Right lobe of liver (tissue), 6 donors: ENCODE data around the gene ATXN2. TPM values are rescaled to one million over a fixed set of nuclear protein-coding genes. Genes with fewer than 3 reads are reported as not detected.
A peak's percentile ranks its signal among the peaks of the same experiment; 100 is the strongest.

Source experiments
- ATAC-seq, 4 donors: fragments of 200-7000 bp; cut with Tn5 transposase; one replicate each; pipeline ENCODE4 v1.9.1; 2020; ENCODE audit warnings: mild to moderate bottlenecking in 4 of 4, moderate library complexity in 4 of 4
- DNase-seq, 3 donors: peaks; one replicate each; pipeline ENCODE4 v3.0.0-alpha.2; 2020
- H3K27ac ChIP-seq, 3 donors: fragments of 200-600 bp; one replicate each; pipeline ENCODE4 v1.8.0; 2022
- H3K27me3 ChIP-seq, 2 donors: fragments of 200-600 bp; one replicate each; pipeline ENCODE4 v1.8.0; 2022
- H3K36me3 ChIP-seq, 4 donors: fragments of 200-600 bp; sonication (generic) in 1 of 4; one replicate each; pipeline versions ENCODE4 v1.5.1 to v1.8.0; 2017 to 2022; ENCODE audit warnings: control low read depth in 1 of 4
- H3K4me1 ChIP-seq, 4 donors: fragments of 200-600 bp; sonication (generic) in 1 of 4; one replicate each; pipeline versions ENCODE4 v1.5.1 to v1.8.0; 2017 to 2022; ENCODE audit warnings: control low read depth in 1 of 4
- H3K4me3 ChIP-seq, 3 donors: fragments of 200-600 bp; one replicate each; pipeline ENCODE4 v1.8.0; 2022
- H3K9me3 ChIP-seq, 4 donors: fragments of 200-600 bp; sonication (generic) in 1 of 4; one replicate each; pipeline versions ENCODE4 v1.5.1 to v1.8.0; 2017 to 2022; ENCODE audit warnings: control low read depth in 1 of 4
- POLR2A ChIP-seq: fragments of 450-650 bp; IDR thresholded peaks from one replicate; pipeline ENCODE4 v1.6.1; 2017; ENCODE audit warnings: antibody characterized with exemption, mild to moderate bottlenecking
- WGBS: methylation state at CpG from one replicate; pipeline ENCODE4 v1.1.6; 2018; ENCODE audit warnings: low coverage, low lambda C conversion rate; ENCODE audit not compliant: insufficient coverage; ENCODE audit errors: missing lambda C conversion rate; 5-methylcytosine and 5-hydroxymethylcytosine counted together
- intact Hi-C, 2 donors: fragments of 100-400 bp; cut with DNase I; formaldehyde crosslinking; loops; one replicate each; pipeline versions ENCODE4 v1.11.2 to v1.14.1; 2022
- total RNA-seq, 6 experiments: library from RNA; depleted of rRNA in 2 of 6; stranded (reverse); fragments of >200 nt in 2 of 6; fragmentation: NEBNext Ultra II Directional in 3 of 6; extraction: Animal tissue kit (Norgen Biotek cat#: 25700) in 3 of 6; gene quantifications; one replicate each; pipeline versions ENCODE4 v1.1.0 to v1.2.4, GENCODE V29; 2016 to 2023
- TF ChIP-seq, protein P1 (sequence below), 4 donors: fragments of 200-600 bp in 3 of 4; fragments of 450-650 bp in 1 of 4; IDR thresholded peaks; one replicate each; pipeline versions ENCODE4 v1.5.1 to v1.8.0; 2016 to 2022; ENCODE audit warnings: antibody characterized with exemption in 4 of 4, mild to moderate bottlenecking in 2 of 4
- donor health status: DM: no; HTN: yes; CAD: no.
- donor health status: DM: no; HTN: no; CAD: no.
- donor health status: DM: no; HTN: no; CAD: no.
- donor health status: DM: no; HTN: yes; CAD: no.
- donor health status: DM: no; HTN: yes; CAD: no.

The ATXN2 gene
- total RNA-seq, 6 experiments from 2014 or later = 19.1 to 39.5 (median 27.6) TPM

DNA sequence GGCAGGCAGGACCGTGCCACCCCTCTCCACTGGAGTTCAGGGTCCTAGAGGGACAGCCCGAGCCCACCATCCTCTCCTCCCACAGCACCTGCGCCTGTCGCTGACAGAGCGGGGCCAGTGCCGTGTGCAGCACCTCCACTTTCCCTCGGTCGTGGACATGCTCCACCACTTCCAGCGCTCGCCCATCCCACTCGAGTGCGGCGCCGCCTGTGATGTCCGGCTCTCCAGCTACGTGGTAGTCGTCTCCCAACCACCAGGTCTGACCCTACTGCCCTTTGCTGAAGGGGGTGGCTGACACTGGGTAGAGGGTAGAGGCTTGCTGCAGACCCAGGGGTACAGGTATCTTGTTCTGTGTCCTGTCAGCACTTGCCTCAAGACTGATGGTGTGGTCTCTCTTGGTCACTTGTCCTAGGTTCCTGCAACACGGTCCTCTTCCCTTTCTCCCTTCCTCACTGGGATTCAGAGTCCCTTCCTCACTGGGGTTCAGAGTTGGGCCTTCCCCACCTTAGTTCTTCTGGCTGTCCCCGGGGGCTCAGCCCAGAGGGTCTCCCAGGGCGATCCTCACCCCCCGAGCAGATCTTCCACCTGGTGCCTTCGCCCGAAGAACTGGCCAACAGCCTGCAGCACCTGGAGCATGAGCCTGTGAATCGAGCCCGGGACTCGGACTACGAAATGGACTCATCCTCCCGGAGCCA lies 151.4 kb downstream of the ATXN2 start:
- DNase-seq = peak in 1 of 3 donors; percentile 45
- intact Hi-C loops = loop anchor here (5.0 kb wide), 2 partner anchors 35 to 45 kb away; no protein-coding TSS in a partner anchor
- no peak for TF ChIP-seq POLR2A
- Histone ChIP-seq H3K4me1 (peaks cover 0 to 31% (median 15%) of the 10 kb centered on the region in 4 donors), H3K27ac (no peak overlapping the region), H3K4me3 (no peak overlapping the region), H3K9me3 (no peaks in the 10 kb centered on the region), H3K36me3 (peaks cover 0 to 67% (median 13%) of the 10 kb centered on the region in 4 donors), H3K27me3 (no peaks in the 10 kb centered on the region)
- no peak for ATAC-seq
- 88% methylated on average over 17 of the region's 28 CpGs for WGBS

DNA sequence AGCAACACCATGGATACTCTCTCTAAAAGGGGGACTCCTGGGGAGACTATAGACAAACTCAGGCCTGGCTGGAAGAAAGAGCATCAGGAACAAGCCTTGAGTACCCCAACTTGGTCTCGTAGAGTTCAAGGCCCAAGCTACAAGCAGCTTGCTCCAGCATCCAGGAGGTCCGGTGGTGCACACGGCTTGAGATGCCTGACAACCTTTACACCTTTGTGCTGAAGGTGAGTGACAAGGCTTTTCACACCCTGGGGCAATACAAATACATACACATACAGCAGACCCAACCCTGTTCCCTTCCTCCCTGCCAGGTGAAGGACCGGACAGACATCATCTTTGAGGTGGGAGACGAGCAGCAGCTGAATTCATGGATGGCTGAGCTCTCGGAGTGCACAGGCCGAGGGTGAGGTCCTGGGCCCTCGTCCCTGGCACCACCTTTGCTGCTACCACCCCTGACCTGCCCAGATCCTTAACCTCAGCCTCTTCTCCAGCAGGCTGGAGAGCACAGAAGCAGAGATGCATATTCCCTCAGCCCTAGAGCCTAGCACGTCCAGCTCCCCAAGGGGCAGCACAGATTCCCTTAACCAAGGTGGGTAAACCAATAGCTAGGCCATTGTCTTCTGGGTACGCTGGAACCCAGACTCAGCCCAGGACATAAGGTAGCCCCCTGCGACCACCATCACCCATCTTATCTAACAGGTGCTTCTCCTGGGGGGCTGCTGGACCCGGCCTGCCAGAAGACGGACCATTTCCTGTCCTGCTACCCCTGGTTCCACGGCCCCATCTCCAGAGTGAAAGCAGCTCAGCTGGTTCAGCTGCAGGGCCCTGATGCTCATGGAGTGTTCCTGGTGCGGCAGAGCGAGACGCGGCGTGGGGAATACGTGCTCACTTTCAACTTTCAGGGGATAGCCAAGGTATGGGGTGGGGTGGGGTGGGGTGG lies 152.2 kb downstream of the ATXN2 start:
- no peak overlapping the region for H3K4me3 ChIP-seq
- peaks cover 0 to 59% (median 11%) of the 10 kb centered on the region in 4 donors for H3K36me3 ChIP-seq
- DNase-seq (peak in 1 of 3 donors; percentile 42), ATAC-seq (peak in 1 of 4 donors; percentile 2)
- no peaks in the 10 kb centered on the region for H3K27me3 ChIP-seq
- 71% methylated on average over 4 of the region's 20 CpGs for WGBS
- H3K9me3 ChIP-seq = no peaks in the 10 kb centered on the region
- no peak for TF ChIP-seq POLR2A
- TF ChIP-seq, protein P1, sequence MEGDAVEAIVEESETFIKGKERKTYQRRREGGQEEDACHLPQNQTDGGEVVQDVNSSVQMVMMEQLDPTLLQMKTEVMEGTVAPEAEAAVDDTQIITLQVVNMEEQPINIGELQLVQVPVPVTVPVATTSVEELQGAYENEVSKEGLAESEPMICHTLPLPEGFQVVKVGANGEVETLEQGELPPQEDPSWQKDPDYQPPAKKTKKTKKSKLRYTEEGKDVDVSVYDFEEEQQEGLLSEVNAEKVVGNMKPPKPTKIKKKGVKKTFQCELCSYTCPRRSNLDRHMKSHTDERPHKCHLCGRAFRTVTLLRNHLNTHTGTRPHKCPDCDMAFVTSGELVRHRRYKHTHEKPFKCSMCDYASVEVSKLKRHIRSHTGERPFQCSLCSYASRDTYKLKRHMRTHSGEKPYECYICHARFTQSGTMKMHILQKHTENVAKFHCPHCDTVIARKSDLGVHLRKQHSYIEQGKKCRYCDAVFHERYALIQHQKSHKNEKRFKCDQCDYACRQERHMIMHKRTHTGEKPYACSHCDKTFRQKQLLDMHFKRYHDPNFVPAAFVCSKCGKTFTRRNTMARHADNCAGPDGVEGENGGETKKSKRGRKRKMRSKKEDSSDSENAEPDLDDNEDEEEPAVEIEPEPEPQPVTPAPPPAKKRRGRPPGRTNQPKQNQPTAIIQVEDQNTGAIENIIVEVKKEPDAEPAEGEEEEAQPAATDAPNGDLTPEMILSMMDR (IDR thresholded peaks at IDR 0.05) = no peak
- peak overlapping the region; percentile 50 to 63 (median 51) for H3K27ac ChIP-seq
- intact Hi-C loops = loop anchor here (5.0 kb wide), 2 partner anchors 35 to 45 kb away; no protein-coding TSS in a partner anchor
- peaks cover 0 to 31% (median 15%) of the 10 kb centered on the region in 4 donors for H3K4me1 ChIP-seq

DNA sequence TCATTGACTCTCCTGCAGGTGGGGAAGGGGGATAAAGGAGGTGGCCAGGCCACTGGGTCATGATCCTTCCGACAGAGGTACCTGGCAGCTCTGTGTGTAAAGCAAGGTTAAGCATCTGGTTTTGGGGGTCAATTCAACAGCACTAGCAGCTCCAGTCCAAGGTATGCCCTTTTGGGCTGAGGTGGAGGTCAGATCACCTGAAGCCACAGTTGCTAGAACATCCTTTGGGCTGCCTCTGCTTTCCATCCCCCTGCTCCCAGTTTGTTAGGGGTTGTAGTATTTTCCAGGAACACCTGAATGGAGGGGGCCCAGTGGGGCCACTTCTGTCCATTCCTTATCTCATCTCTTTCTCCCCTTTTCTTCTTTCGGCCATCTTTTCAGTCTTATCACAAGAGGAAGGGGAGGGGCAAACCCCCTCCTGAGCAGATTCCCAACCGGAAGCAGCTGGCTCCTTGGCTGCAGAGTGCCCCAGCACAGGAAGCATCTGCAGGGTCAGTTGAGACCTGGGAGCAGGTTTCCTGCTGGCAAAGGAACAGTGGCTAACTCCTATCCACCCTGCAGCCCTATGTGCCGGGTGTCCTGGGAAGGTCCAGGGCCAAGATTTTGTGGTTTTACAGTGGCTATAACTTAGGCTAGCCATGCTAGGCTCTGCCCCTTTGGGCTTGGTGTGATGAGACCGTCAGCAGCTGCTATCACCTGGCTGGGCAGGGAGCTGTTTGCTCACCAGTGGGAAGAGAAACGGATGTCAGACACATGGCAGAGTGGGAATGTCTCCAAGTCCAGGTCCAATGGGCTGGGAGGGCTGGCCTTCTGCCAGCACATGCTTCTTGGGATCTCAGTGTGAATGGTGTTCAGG lies 153.2 kb downstream of the ATXN2 start:
- Histone ChIP-seq H3K36me3 (peaks cover 0 to 50% (median 9%) of the 10 kb centered on the region in 4 donors), H3K27me3 (no peaks in the 10 kb centered on the region), H3K27ac (peak overlapping the region; percentile 50 to 63 (median 51)), H3K4me1 (peaks cover 0 to 31% (median 15%) of the 10 kb centered on the region in 4 donors), H3K4me3 (no peak overlapping the region), H3K9me3 (no peaks in the 10 kb centered on the region)
- TF ChIP-seq, protein P1 (IDR thresholded peaks at IDR 0.05) = no peak
- ATAC-seq (peak; percentile 44 to 60 (median 52)), DNase-seq (peak in 2 of 3 donors; percentile 58 to 78)
- intact Hi-C loops = loop anchor here (5.0 kb wide), 2 partner anchors 34 to 44 kb away; no protein-coding TSS in a partner anchor
- WGBS = 11% methylated on average over 3 of the region's 6 CpGs

DNA sequence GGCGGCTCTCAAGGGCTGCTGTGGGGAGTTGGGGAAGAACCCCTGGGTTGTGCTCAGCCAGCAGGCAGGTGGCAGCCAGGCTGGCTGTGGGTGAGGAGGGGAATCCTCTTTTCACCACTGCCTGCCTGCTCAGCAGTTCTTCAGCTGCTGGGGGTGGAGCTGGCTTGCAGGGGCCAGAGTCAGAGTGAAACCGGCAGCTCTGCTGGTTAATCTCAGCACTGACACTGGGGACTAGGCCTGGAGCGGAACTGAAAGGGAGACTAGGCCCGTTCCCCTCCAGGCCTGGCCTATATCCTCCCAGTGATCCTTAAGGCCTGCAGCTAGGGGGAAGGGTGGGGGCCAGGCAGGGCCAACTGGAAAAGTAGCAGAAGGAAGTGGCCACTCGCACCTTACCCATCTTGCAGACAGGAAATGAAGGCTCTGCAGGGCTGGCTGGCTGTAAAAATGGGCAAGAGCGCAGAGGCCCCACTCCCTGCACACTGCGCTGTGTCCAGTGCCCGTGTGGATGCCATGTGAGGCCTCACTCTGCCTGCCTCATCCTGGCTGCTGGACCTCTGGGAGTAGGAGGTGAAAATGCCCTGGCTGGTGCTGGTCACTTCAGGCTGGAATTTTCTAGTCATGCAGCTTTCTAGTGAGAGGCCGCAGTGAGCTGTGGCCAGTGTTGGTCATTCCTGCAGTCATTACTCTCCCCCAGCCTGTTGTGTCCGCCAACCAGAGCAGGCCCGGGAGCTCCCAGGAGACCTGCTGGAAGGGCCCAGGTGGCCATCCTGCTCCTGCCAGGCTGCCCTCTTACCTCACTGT lies 154.0 kb downstream of the ATXN2 start:
- no peak overlapping the region for H3K4me3 ChIP-seq
- 30% methylated on average over 4 of the region's 11 CpGs for WGBS
- H3K4me1 ChIP-seq = peaks cover 0 to 31% (median 15%) of the 10 kb centered on the region in 4 donors
- peak overlapping the region; percentile 50 to 63 (median 51) for H3K27ac ChIP-seq
- H3K9me3 ChIP-seq = no peaks in the 10 kb centered on the region
- peak in 2 of 3 donors; percentile 65 to 71 for DNase-seq
- H3K27me3 ChIP-seq = no peaks in the 10 kb centered on the region
- TF ChIP-seq POLR2A = no peak
- TF ChIP-seq, protein P1 (IDR thresholded peaks at IDR 0.05) = peak in 1 of 4 donors; percentile 12
- peak; percentile 60 to 75 (median 64) for ATAC-seq
- intact Hi-C loops = loop anchor here (5.0 kb wide), 2 partner anchors 33 to 43 kb away; no protein-coding TSS in a partner anchor
- peaks cover 0 to 41% (median 4%) of the 10 kb centered on the region in 4 donors for H3K36me3 ChIP-seq
